ENCODE results near the gene ANXA6.

Gene ANXA6

GRCh38 chr5:151065609-151066008, 92.0 kb downstream of the ANXA6 start:
- peaks cover 68% of the 10 kb centered on the region for H3K4me1 Mint-ChIP-seq
- DNase-seq (ENCODE audit: low spot score in 2 of 2) = no peak
- H3K27ac Mint-ChIP-seq = peak overlapping the region; percentile 61
- no peak for ATAC-seq (ENCODE audit: low read depth)
- no peaks in the 10 kb centered on the region for H3K9me3 Mint-ChIP-seq
- no peaks in the 10 kb centered on the region for H3K27me3 Mint-ChIP-seq
- no peak overlapping the region for H3K4me3 Mint-ChIP-seq
- H3K36me3 Mint-ChIP-seq = peaks cover 18% of the 10 kb centered on the region

DNA sequence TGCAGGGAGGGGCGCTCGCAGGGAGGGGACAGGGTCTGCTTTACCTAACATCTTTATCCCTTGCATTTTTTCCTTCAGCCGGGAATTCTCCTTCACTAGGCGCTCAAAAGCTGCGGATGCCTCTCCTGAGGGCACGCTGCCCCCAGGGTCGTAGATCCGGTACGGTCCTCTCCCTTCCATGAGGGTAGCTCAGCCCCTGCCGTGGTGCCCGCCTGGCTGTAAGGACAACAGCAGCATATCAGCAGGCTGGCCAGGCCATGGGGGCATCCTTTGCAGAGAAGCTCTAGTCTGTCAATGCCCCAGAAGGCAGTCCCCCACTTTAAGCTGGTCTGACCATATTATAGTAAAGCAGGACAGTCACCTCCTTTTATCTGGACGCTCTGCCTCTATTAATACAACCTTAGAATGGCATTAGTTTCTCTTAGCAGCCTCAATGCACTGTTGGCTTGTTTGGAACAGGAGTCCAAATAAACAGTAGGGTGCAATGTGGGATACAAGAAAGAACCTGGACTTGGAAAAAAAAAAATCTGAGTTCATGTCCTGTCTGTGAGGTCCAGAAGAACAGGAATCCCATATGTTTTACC, 92.6 kb downstream of the ANXA6 start:
- no peak for DNase-seq (ENCODE audit: low spot score in 2 of 2)
- Mint-ChIP-seq H3K4me1 (peaks cover 69% of the 10 kb centered on the region), H3K4me3 (no peak overlapping the region), H3K9me3 (no peaks in the 10 kb centered on the region), H3K27me3 (no peaks in the 10 kb centered on the region), H3K36me3 (peaks cover 18% of the 10 kb centered on the region), H3K27ac (peak overlapping the region; percentile 35)
- no peak for ATAC-seq (ENCODE audit: low read depth)

- H3K36me3 Mint-ChIP-seq = peaks cover 27% of the 10 kb centered on the region
- ATAC-seq (ENCODE audit: low read depth) (no peak), DNase-seq (ENCODE audit: low spot score in 2 of 2) (no peak)
- no peak overlapping the region for H3K4me3 Mint-ChIP-seq
- peaks cover 67% of the 10 kb centered on the region for H3K4me1 Mint-ChIP-seq
- no peaks in the 10 kb centered on the region for H3K27me3 Mint-ChIP-seq
- no peaks in the 10 kb centered on the region for H3K9me3 Mint-ChIP-seq
- no peak overlapping the region for H3K27ac Mint-ChIP-seq
These were observed 94.2 kb downstream of the ANXA6 start for GRCh38 chr5:151063142-151063989.

GRCh38 chr5:151062405-151063141, 95.0 kb downstream of the ANXA6 start:
- Mint-ChIP-seq H3K27ac (no peak overlapping the region), H3K4me3 (no peak overlapping the region), H3K4me1 (peaks cover 59% of the 10 kb centered on the region), H3K9me3 (no peaks in the 10 kb centered on the region), H3K36me3 (peaks cover 26% of the 10 kb centered on the region), H3K27me3 (no peaks in the 10 kb centered on the region)
- ATAC-seq (ENCODE audit: low read depth) (no peak), DNase-seq (ENCODE audit: low spot score in 2 of 2) (no peak)

- H3K27ac Mint-ChIP-seq = peak overlapping the region; percentile 97
- peak overlapping the region; percentile 59 for H3K4me3 Mint-ChIP-seq
- DNase-seq (ENCODE audit: low spot score in 2 of 2) (no peak), ATAC-seq (ENCODE audit: low read depth) (no peak)
- H3K4me1 Mint-ChIP-seq = peaks cover 54% of the 10 kb centered on the region
- peaks cover 35% of the 10 kb centered on the region for H3K36me3 Mint-ChIP-seq
- H3K27me3 Mint-ChIP-seq = no peaks in the 10 kb centered on the region
- no peaks in the 10 kb centered on the region for H3K9me3 Mint-ChIP-seq
These were observed 96.8 kb downstream of the ANXA6 start for GRCh38 chr5:151060742-151061141.

DNA sequence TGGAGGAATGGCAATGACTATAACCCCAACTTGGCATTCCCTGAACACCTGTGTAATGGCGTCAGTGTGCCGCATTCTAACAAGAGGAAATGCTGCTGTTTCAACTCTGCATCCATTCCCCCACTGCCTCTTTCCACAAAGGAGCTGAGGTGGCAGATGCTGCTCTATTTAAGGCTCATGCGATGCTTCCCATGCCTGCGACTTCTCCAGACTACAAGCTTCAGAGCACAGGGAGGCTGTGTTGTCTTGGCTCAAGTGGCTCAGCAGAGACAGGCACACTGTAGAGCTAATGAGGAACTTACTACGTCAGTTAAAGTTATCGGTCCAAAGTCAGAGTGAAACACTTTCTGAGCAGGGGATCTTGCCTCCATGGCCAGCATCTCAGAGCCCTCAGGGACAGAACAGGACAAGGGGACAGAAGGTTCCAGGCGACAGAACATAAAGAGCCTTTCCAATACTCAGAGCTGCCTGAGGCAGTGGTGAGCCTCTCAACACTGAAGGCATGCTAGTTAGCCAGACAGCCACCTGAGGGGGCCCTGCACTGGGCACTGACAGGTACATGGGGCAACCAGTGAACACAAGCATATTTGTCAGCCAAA, 98.6 kb downstream of the ANXA6 start:
- H3K27ac Mint-ChIP-seq = peak overlapping the region; percentile 97
- H3K4me3 Mint-ChIP-seq = peak overlapping the region; percentile 72

GRCh38 chr5:151058301-151058700, 99.3 kb downstream of the ANXA6 start:
- ATAC-seq (ENCODE audit: low read depth) = no peak
- Mint-ChIP-seq H3K27ac (peak overlapping the region; percentile 97), H3K27me3 (no peaks in the 10 kb centered on the region), H3K4me3 (no peak overlapping the region), H3K4me1 (peaks cover 46% of the 10 kb centered on the region), H3K9me3 (no peaks in the 10 kb centered on the region), H3K36me3 (peaks cover 43% of the 10 kb centered on the region)
- DNase-seq (ENCODE audit: low spot score in 2 of 2) = no peak

More for the DNA sequence above, 98.6 kb downstream of the ANXA6 start:
- DNase-seq (ENCODE audit: low spot score in 2 of 2) = peak in 1 of 2 donors; percentile 38
- Mint-ChIP-seq H3K27me3 (no peaks in the 10 kb centered on the region), H3K36me3 (peaks cover 42% of the 10 kb centered on the region), H3K4me1 (peaks cover 44% of the 10 kb centered on the region), H3K9me3 (no peaks in the 10 kb centered on the region)
- ATAC-seq (ENCODE audit: low read depth) = peak; percentile 55

- no peak for DNase-seq (ENCODE audit: low spot score in 2 of 2)
- peaks cover 53% of the 10 kb centered on the region for H3K4me1 Mint-ChIP-seq
- no peak for ATAC-seq (ENCODE audit: low read depth)
- peaks cover 44% of the 10 kb centered on the region for H3K36me3 Mint-ChIP-seq
- H3K27me3 Mint-ChIP-seq = no peaks in the 10 kb centered on the region
- H3K9me3 Mint-ChIP-seq = no peaks in the 10 kb centered on the region
- no peak overlapping the region for H3K4me3 Mint-ChIP-seq
- H3K27ac Mint-ChIP-seq = peak overlapping the region; percentile 68
These were observed 100.9 kb downstream of the ANXA6 start for GRCh38 chr5:151056379-151057325.

- Mint-ChIP-seq H3K27ac (no peak overlapping the region), H3K27me3 (no peaks in the 10 kb centered on the region), H3K4me3 (no peak overlapping the region), H3K36me3 (peaks cover 39% of the 10 kb centered on the region), H3K9me3 (no peaks in the 10 kb centered on the region), H3K4me1 (peaks cover 44% of the 10 kb centered on the region)
- no peak for ATAC-seq (ENCODE audit: low read depth)
- DNase-seq (ENCODE audit: low spot score in 2 of 2) = no peak
These were observed 102.2 kb downstream of the ANXA6 start for GRCh38 chr5:151055336-151055735.

- peak overlapping the region; percentile 16 for H3K27ac Mint-ChIP-seq
- peaks cover 38% of the 10 kb centered on the region for H3K4me1 Mint-ChIP-seq
- peaks cover 39% of the 10 kb centered on the region for H3K36me3 Mint-ChIP-seq
- H3K9me3 Mint-ChIP-seq = no peaks in the 10 kb centered on the region
- no peaks in the 10 kb centered on the region for H3K27me3 Mint-ChIP-seq
- no peak overlapping the region for H3K4me3 Mint-ChIP-seq
- ATAC-seq (ENCODE audit: low read depth) (no peak), DNase-seq (ENCODE audit: low spot score in 2 of 2) (no peak)
These were observed 102.9 kb downstream of the ANXA6 start for GRCh38 chr5:151054709-151055108.

GRCh38 chr5:151053796-151054462, 103.7 kb downstream of the ANXA6 start:
- no peak overlapping the region for H3K27ac Mint-ChIP-seq
- no peaks in the 10 kb centered on the region for H3K9me3 Mint-ChIP-seq
- peaks cover 30% of the 10 kb centered on the region for H3K4me1 Mint-ChIP-seq
- peaks cover 36% of the 10 kb centered on the region for H3K36me3 Mint-ChIP-seq
- DNase-seq (ENCODE audit: low spot score in 2 of 2) = no peak
- H3K27me3 Mint-ChIP-seq = no peaks in the 10 kb centered on the region
- no peak for ATAC-seq (ENCODE audit: low read depth)
- H3K4me3 Mint-ChIP-seq = no peak overlapping the region

DNA sequence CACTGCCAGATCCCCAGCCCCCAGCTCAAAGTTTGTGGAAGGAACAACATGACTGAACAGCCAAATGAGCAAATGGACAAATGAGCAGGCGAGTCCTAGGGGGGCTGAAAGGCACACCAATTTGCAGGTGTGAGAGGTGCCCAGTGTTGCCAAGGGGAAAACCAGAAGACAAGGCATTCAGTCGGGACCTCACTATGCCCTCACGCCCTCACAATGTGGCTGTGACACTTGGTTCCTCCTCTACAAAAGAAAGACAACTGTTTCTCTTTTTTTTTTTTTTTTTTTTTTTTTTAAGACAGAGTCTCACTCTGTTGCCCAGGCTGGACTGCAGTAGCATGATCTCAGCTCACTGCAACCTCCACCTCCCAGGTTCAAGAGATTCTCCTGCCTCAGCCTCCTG, 104.7 kb downstream of the ANXA6 start:
- Mint-ChIP-seq H3K4me1 (peaks cover 29% of the 10 kb centered on the region), H3K27ac (peak overlapping the region; percentile 91), H3K27me3 (no peaks in the 10 kb centered on the region), H3K4me3 (peak overlapping the region; percentile 18), H3K36me3 (peaks cover 39% of the 10 kb centered on the region), H3K9me3 (no peaks in the 10 kb centered on the region)
- peak; percentile 64 for ATAC-seq (ENCODE audit: low read depth)
- peak in 1 of 2 donors; percentile 9 for DNase-seq (ENCODE audit: low spot score in 2 of 2)
